Endothelial cell of hepatic sinusoid (primary cell): ENCODE measurements around the gene PLEK2.
"Not testable (repeated sequence)": the region's sequence is repeated elsewhere in the genome, so short reads cannot be mapped to it uniquely, and the experiment has no call there.

Experiments
- in situ Hi-C: cut with HindIII; loops from 2 replicates; pipeline ENCODE4 v1.10.0; 2017; ENCODE audit warnings: low sequenced_read_pairs

The PLEK2 gene

GRCh38 chr14:67429510-67430205 lies 17.7 kb upstream of the PLEK2 start:
- in situ Hi-C loops: loop anchor here (5.0 kb wide), 2 partner anchors 83 to 148 kb away; no protein-coding TSS in a partner anchor

- in situ Hi-C loops: loop anchor here (5.0 kb wide), 1 partner anchor 149 kb away; no protein-coding TSS in a partner anchor
Measured at GRCh38 chr14:67428501-67429031, 16.6 kb upstream of the PLEK2 start.

- in situ Hi-C loops: loop anchor here (5.0 kb wide), 1 partner anchor 150 kb away; no protein-coding TSS in a partner anchor
Measured at GRCh38 chr14:67426983-67427606, 15.1 kb upstream of the PLEK2 start.

- in situ Hi-C loops: loop anchor here (5.0 kb wide), 1 partner anchor 151 kb away; no protein-coding TSS in a partner anchor
Measured at GRCh38 chr14:67426161-67426560, 14.2 kb upstream of the PLEK2 start.

- in situ Hi-C loops: loop anchor here (5.0 kb wide), 1 partner anchor 152 kb away; no protein-coding TSS in a partner anchor
Measured at GRCh38 chr14:67425608-67426007, 13.6 kb upstream of the PLEK2 start.

- in situ Hi-C loops: no loop called here
Measured at GRCh38 chr14:67424539-67424938, 12.6 kb upstream of the PLEK2 start.

- in situ Hi-C loops: no loop called here
Measured at GRCh38 chr14:67423424-67423823, 11.5 kb upstream of the PLEK2 start.

GRCh38 chr14:67421356-67422224 lies 9.6 kb upstream of the PLEK2 start:
- in situ Hi-C loops: no loop called here

GRCh38 chr14:67420102-67420739 lies 8.3 kb upstream of the PLEK2 start:
- in situ Hi-C loops: no loop called here

GRCh38 chr14:67418401-67419191 lies 6.6 kb upstream of the PLEK2 start:
- in situ Hi-C loops: no loop called here

GRCh38 chr14:67417633-67418032 lies 5.7 kb upstream of the PLEK2 start:
- in situ Hi-C loops: no loop called here

- in situ Hi-C loops: no loop called here
Measured at GRCh38 chr14:67416810-67417209, 4.8 kb upstream of the PLEK2 start.

- in situ Hi-C loops: no loop called here
Measured at GRCh38 chr14:67416085-67416484, 4.1 kb upstream of the PLEK2 start.

GRCh38 chr14:67415610-67416009 lies 3.6 kb upstream of the PLEK2 start:
- in situ Hi-C loops: not testable (repeated sequence)

- in situ Hi-C loops: no loop called here
Measured at GRCh38 chr14:67413806-67414769, 2.1 kb upstream of the PLEK2 start.

GRCh38 chr14:67411370-67411769 lies 595 bp downstream of the PLEK2 start:
- in situ Hi-C loops: no loop called here

- in situ Hi-C loops: no loop called here
Measured at GRCh38 chr14:67410313-67410712, 1.7 kb downstream of the PLEK2 start.

- in situ Hi-C loops: no loop called here
Measured at GRCh38 chr14:67409461-67409860, 2.5 kb downstream of the PLEK2 start.
